NCI-H2227 treated with DMSO at 0.1 percent for 48 hours (cell line): ENCODE results near the gene INSM1.
"Not testable (repeated sequence)": the region's sequence is repeated elsewhere in the genome, so short reads cannot be mapped to it uniquely, and the experiment has no call there.

Experiments
- DNase-seq: peaks from one replicate; lab custom pipeline; 2025; lab: John Stamatoyannopoulos, UW

INSM1 gene, protein sequence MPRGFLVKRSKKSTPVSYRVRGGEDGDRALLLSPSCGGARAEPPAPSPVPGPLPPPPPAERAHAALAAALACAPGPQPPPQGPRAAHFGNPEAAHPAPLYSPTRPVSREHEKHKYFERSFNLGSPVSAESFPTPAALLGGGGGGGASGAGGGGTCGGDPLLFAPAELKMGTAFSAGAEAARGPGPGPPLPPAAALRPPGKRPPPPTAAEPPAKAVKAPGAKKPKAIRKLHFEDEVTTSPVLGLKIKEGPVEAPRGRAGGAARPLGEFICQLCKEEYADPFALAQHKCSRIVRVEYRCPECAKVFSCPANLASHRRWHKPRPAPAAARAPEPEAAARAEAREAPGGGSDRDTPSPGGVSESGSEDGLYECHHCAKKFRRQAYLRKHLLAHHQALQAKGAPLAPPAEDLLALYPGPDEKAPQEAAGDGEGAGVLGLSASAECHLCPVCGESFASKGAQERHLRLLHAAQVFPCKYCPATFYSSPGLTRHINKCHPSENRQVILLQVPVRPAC

DNA sequence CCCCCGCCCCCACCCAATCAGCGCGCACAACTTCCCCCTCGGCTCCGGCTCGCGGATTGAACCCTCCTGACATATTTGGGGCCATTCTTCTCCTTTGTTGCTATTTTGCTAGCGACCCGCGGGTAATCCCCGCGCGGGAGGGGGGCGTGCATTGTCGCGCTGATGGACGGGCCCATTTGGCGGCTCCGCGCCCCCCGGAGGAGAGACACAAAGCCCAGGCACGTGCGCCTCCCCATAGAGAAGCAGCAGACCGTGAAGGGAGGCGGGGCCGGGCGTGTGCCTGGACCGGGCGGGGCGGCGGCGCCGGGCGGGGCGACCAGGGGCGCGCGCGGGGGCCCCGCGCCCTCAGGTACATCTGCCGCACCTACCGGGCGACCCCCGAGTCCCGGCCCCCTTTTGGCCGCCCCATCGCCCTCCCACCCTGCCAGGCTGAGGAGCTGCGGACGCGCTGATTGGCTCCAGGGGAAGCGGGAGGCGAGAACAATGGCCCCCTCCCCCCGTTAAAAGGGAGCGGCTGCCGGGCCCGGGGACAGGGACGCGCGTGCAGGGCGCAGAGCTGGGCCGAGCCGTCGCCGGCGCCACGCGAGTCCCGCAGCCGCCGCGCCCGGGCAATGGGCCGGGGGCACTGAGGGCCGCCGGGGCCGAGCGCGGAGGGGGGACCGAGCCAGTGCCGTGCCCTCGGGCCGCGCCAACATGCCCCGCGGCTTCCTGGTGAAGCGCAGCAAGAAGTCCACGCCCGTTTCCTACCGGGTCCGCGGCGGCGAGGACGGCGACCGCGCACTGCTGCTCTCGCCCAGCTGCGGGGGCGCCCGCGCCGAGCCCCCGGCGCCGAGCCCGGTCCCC is at the start of gene INSM1:
Gene INSM1 (plus strand): TSS at position 530 of the 843 bp plus-strand sequence. CDS start 164 bp downstream, at position 694.
- peak; percentile 78 for DNase-seq

DNA sequence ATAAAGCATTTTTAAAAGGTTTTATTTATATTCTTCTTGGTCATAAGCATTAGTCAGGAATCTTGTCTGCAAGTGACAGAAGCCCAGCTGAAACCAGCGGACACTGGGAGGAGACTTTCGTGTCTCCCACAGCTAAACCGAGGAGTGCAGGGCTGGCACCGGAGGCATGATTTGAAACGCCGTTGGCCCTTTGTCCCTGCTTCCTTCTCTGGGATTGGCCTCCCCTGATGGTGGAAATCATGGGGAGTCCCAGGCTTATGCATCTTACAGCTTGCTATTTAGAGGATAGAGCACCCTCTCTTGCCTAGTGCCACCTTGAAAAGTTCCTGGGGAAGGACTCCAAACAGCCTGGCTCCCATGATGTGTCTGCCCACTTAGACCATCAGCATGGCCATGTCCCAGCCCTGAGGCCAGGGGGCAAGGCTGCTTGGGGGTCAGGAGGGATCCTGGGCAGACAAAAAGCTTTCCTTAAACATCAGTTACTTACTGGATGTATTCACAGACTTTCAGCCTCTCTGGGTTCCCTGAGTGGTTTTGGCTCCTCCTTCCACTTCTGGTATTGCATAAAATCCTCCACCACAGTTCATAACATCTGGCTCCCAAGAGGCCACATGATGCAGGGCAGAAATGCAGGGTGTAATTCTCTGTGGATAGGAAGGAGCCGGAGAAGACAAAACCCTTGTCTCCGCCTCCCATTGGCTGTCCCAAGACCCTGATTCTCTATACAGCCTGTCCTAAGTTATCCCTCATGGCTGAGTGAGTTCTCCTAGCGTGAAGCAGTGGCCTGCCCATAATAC is 49.3 kb upstream of the INSM1 start:
- no peak for DNase-seq

DNA sequence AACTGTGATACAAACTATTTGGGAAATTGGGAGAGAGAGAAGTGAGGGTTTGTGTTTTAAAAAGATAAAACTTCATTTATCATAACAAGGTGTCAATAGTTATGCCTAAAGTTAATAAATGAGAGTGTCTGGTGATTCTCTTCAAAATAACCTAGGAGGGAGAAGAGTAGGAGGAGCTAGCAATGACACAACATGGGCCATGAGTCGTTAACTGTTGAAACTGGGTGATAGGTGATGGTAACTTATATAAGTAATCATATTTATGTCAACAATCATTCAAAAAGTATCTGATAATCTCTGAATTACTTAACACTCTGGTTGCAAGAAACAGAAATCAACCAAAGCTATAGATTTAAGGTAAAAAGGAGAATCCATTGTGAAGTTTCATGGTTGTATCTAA is 46.8 kb upstream of the INSM1 start:
- DNase-seq = no peak

DNA sequence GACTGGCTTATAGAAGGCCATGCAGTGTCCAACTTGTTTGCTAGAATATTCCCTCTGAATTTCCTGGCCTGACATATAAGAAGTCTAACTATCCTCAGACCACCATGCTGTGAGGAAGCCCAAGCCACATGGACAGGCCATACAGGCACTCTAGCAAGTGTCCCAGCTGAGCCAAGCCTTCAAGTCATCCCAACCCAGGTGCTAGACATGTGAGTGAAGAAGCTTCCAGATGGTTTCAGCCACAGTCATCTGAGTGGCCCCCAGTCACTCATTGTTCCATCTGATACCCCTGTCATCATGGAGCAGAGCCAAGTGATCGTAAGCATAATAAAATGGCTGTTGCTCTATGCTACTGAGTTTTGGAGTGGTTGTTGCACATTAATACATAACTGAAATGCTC is 46.0 kb upstream of the INSM1 start:
- DNase-seq = no peak

DNA sequence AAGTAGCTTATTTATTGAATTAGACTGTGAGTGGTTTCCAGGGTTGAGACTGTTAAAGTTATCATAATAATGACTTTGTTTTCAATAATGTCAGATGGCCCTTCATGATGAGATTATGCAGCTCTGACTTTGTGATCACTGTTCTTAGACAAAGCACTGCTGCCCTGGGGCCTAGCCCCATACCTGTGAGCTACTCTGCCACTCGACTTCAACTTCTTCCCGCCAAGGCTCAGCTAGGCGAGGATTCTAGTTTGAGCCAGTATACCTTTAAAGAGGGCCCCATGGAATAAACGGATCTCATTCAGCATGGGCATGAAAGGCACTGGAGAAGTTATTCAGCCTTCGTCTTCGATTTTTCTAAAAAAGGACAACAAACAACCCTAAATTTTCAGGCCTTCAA is 45.0 kb upstream of the INSM1 start:
- DNase-seq = no peak

- DNase-seq = no peak
These were observed 40.2 kb upstream of the INSM1 start for GRCh38 chr20:20327746-20328145.

DNA sequence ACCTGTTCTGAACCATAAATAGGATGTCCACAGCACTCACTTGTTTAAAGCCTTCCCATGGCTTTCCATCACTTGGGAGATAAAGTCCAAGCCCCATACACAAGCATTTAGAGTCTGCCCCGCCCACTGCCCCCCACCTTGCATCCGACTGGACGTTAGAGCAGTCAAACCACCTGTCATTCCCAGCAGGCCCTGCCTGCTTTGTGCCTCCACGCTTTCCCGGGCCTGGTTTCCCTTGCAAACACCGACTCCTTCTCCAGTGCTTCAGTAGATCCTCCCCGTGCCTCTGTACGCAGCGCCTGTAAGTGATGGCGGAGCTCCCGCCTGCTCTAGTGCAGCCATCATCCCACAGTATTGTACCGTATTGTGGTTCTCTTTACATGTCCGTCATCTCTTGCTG is 38.3 kb upstream of the INSM1 start:
- DNase-seq = no peak

DNA sequence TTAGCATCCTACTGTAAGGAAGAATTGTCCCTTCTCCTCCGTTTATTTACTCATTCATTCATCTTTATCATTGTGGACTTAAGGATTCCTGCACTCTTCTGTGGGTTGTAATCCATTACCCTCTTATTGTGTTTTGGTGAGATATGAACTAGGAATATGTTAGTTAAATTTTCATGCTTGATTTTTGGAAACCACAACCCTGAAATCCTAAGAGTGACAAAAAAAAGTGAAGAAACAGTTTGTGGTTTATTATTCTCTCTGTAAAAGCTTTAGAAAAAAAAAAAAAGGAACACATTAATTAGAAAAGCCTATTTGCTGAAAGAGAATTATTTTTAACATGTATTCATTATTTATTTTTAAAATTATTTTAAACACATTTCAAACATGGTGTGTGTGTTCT is 36.7 kb upstream of the INSM1 start:
- no peak for DNase-seq

GRCh38 chr20:20331817-20332216 is 36.1 kb upstream of the INSM1 start:
- peak; percentile 24 for DNase-seq

DNA sequence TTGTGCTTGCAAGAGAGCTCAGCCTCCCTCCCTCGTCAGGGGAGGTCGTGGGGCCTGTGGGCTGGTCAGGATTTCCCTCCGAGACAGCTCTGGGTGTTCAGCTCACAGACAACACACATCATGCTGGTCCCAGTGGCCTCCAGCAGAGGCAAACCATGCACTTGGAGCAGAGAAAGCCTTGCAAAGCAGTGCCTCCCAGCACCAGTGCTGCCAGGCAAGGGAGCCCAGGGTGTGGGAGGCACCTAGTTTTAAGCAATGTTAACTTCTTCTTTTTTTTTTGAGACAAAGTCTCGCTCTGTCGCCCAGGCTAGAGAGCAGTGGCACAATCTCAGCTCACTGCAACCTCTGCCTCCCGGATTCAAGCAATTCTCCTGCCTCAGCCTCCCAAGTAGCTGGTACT is 34.0 kb upstream of the INSM1 start:
- no peak for DNase-seq

DNA sequence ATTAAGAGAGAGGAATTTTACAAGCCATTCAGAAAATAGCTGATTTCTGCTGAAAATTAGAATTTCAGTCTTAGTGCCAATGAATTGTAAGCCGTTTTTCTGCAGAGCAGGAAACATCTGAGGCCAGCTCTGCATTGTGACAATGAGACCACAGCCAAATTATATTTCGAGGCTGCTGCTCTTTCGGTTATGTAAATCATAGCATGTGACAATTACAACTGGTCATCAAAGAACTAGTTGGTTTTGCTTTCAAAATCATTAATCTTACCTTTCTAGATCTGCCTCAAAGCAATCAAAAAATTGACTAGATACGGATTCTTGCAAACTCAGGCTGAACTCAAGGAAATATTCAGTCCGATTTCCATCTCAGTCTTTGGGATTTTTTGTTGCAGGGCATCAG is 33.4 kb upstream of the INSM1 start:
- no peak for DNase-seq

- DNase-seq = no peak
These were observed 29.7 kb upstream of the INSM1 start for GRCh38 chr20:20338133-20338730.

DNA sequence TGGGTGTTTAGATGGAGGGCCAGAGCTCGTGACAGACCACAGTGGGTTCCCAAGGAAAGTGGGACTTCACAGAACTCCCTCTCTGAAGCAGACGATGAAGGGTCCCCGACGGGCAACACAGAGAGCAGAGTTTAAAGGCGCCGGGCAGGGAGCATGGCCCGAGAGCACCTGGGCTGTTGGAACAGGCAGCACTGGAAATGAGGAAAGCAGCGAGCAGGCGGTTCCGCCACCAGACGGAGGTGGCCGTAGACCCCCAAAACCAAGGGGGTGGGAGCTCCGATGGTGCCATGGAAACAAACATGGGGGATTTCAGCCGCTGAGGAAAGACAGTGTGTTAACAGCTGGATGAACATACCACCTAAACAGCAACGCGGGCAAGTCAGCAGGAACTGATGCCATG is 27.5 kb upstream of the INSM1 start:
- no peak for DNase-seq

GRCh38 chr20:20341371-20341770 is 26.5 kb upstream of the INSM1 start:
- DNase-seq = peak; percentile 65

DNA sequence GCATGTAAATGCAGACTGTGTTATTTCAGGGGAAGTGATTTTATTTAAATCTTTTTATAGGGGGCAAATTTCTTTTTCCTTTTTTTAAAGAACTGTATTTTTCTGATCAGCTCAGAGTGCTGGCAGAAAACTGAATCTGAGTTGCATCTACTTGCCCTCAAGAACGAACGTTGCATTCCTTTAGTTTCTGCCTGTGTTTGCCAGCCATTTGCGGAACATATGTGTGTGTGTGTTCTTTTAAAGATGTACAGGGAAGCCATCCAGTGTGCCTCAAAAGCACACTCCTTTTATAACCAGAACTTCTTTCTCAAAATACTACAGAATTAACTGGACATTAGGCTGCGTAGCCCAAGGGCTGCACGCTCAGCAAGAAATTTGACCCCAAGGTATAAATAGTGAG is 25.8 kb upstream of the INSM1 start:
- no peak for DNase-seq

- DNase-seq = no peak
These were observed 24.0 kb upstream of the INSM1 start for GRCh38 chr20:20343932-20344331.

- no peak for DNase-seq
These were observed 23.4 kb upstream of the INSM1 start for GRCh38 chr20:20344476-20344875.

DNA sequence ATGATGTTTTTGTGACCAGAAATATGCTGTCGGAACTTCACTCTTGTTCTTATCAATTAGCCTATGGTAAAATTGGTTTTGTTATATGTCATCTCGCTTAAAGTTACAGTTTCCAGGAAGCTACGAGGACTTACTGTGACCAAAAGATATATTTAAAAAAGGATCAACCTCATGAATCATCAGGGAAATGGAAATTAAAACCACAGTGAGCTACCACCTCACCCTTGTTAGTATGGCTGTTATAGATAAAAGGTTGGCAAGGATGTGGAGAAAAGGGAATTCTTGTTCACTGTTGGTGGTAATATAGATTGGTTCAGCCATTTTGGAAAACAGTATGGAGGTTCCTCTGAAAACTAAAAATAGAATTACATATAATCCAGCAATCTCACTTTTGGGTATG is 14.3 kb upstream of the INSM1 start:
- DNase-seq = no peak

GRCh38 chr20:20355503-20355902 is 12.4 kb upstream of the INSM1 start:
- not testable (repeated sequence) for DNase-seq

DNA sequence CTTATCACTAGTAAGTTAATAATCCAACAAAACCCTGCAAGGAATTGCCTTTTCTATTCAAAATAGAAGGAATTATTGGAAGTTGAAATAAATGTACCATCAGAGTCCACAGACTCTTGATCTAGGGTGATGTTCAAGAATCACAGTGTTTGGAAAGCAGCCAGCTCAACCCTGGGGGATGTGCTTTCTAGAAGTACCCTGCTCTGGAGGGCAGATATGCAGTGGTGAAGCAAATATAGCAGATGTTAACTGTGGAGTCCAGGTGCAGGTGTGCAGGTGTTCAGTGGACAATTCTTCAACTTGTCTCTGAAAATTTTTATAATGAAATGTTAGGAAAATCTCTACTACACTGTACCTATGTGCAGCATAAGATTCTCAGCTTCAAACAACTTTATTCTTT is 9.1 kb upstream of the INSM1 start:
- DNase-seq = no peak

GRCh38 chr20:20359628-20360027 is 8.3 kb upstream of the INSM1 start:
- DNase-seq = no peak

- peak; percentile 55 for DNase-seq
These were observed 7.4 kb upstream of the INSM1 start for GRCh38 chr20:20360464-20360863.
